NCI-H345 treated with DMSO at 0.1 percent for 48 hours (cell line): ENCODE results near the gene CCM2L.

ENCODE experiments used
- DNase-seq: peaks from one replicate; lab custom pipeline; 2025; ENCODE audit not compliant: unreplicated experiment; lab: John Stamatoyannopoulos, UW

Gene CCM2L

GRCh38 chr20:32010101-32010500, at the start of gene CCM2L:
TSS of gene CCM2L (plus strand) at chr20:32010438. CDS start at chr20:32010455, 17 bp downstream.
- no peak for DNase-seq

DNA sequence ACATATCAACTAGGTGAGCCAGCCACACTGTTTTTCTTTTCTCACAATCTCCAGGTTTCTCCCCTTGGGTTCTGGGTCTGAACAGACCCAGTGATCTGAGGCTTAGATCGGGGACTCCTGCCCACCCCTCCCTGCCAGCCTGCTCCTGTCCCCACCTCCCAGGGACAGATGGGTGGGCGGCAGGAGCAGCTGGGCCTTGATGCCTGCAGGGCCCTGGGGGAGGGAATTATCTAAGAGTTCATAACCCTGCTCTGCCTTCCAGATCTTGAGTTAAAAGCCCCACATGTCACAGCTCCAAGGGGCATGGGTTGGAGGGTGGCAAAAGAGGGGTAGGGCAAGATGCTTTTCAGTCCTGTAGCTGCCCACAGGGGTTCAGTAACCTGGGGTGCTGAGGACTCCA, 47.5 kb upstream of the CCM2L start:
- no peak for DNase-seq

DNA sequence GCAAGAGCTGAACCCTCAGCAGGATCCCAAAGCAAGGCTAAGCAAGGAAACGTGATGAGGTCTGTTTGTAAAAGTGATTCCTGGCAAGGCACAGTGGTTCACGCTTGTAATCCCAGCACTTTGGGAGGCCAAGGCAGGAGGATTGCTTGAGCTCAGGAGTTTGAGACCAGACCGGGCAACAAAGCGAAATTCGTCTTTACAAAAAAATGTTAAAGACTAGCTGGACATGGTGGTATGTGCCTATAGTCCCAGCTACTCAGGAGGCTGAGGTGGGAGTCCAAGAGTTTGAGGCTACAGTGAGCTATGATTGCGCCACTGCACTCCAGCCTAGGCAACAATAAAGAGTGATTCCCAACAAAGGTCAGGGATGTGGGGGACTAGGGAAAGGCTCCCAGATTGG, 46.3 kb upstream of the CCM2L start:
- no peak for DNase-seq

DNA sequence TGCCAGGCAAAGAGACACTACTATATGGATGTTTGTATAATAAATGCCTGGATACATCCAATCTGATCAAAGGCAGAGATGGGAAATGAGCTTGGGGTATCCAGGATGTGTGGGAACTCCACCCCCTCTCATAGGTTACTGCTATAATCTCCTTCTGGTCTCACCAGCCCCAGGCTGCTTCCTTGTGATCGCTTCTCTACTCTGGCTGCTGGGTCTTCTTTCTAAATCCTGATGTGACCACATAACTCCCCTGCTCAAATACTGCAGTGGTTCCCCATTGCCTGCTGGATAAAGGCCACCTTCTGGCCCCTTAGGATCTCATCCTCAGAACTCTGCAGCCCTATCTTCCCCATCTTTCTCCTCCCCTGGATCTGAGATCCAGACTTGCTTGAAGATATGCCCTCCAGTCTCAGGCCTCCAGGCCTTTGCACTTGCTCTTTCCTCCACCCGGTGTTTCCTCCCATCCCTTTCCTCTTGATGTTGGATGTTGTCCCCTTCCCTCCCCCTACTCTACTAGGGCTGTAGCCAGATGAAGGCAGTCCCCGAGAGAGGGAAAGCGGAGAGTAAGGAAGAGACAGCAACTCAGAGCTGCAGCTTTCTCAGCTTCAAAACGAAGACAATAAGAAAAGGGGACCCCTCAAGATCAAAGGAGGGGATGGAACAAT, 43.1 kb upstream of the CCM2L start:
- no peak for DNase-seq

- peak; percentile 41 for DNase-seq
These were observed 42.4 kb upstream of the CCM2L start, which contains the start of gene XKR7 for GRCh38 chr20:31967830-31968249. TSS of gene XKR7 (plus strand) at chr20:31968151. CDS start at chr20:31968176, 25 bp downstream.

DNA sequence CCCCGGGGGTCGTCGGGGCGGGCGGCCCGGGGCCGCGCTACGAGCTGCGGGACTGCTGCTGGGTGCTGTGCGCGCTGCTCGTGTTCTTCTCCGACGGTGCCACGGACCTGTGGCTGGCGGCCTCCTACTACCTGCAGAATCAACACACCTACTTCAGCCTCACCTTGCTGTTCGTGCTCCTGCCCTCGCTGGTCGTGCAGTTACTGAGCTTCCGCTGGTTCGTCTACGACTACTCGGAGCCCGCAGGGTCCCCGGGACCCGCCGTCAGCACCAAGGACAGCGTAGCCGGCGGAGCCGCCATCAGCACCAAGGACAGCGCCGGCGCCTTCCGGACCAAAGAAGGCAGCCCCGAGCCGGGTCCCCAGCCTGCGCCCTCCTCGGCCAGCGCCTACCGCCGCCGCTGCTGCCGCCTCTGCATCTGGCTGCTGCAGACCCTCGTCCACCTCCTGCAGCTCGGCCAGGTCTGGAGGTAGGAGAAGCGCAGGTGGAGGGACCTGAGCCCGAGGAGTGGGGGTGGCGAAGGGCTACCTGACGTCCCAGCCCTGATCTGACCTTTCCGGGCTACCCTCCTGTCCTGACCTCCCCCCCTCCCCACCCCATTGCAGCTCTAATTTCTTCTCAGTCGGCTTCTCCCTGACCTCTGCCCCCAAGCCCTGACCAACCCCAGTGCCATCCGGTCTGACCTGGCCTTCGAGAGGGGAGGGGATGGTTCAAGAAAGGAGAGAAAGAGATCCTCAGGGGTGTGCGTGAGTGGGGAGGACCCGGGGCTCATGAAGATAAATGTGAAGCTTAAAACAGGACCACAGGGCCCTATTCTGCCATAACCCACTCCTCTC, 41.7 kb upstream of the CCM2L start:
- DNase-seq = no peak

GRCh38 chr20:31969991-31970390, 40.2 kb upstream of the CCM2L start:
- DNase-seq = no peak

GRCh38 chr20:31972471-31973021, 37.7 kb upstream of the CCM2L start:
- DNase-seq = no peak

DNA sequence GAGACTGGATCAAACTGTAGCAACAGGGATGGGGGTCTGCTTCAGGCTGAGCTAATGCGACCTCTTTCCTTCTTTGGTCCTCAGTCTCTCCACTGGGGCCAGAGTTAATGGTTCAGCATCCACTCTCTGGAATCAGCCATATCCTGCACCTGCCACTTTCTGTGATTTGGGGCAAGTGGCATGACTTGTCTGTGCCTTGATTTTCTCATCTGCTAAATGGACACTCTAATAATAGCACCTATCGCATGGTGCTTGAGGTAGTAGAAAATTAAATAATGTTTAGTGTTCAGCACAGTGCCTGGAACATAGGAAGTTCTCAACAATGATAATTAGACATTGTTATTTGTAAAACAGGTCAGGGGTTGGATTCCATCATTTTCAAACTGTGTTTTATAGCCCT, 35.9 kb upstream of the CCM2L start:
- no peak for DNase-seq

DNA sequence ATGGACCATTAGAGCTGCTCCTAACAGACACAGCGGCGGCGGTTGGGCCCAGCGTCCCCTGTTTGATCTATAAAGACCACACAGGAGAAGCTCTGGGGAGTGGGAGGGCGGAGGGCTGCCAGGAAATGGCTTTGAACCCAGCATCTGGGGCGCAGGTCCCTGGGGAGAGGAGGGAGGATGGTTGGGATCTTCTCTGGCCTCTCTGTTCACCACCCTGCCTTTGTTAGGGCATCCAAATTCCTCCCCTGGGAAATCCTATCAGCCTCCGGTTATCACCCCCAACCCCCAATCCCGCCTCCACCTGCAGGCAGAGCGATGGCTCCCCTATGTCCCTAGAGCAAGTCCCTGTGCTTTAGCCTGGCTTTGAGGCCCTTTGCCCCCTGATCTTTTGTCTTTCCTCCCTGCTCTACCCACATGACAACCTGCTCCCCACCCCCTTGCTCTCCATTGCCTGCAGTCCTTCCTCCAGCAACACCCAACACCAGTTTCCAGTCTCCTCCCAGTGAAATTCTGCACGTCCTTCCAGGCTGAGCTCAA, 35.2 kb upstream of the CCM2L start:
- DNase-seq = no peak

GRCh38 chr20:31975874-31976273, 34.4 kb upstream of the CCM2L start:
- DNase-seq = no peak

DNA sequence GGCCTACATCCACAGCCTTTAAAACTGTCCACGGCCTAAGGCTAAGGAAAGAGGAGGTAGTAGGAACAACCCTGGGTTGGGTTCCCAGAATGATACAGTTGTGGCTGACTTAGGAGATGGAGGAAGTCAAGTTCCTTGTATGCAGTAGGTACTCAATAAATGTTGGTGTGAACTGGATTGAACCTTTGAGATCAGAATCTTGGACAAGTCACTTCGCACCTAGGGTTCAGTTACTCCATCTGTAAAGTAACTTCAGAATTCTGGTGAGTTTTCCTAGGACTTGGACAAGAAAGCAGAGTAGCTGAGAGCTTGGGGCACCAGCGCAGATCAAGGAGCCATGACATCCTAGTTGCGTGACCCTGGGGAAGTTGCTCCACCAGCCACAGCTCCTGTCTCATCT, 33.2 kb upstream of the CCM2L start:
- DNase-seq = no peak

DNA sequence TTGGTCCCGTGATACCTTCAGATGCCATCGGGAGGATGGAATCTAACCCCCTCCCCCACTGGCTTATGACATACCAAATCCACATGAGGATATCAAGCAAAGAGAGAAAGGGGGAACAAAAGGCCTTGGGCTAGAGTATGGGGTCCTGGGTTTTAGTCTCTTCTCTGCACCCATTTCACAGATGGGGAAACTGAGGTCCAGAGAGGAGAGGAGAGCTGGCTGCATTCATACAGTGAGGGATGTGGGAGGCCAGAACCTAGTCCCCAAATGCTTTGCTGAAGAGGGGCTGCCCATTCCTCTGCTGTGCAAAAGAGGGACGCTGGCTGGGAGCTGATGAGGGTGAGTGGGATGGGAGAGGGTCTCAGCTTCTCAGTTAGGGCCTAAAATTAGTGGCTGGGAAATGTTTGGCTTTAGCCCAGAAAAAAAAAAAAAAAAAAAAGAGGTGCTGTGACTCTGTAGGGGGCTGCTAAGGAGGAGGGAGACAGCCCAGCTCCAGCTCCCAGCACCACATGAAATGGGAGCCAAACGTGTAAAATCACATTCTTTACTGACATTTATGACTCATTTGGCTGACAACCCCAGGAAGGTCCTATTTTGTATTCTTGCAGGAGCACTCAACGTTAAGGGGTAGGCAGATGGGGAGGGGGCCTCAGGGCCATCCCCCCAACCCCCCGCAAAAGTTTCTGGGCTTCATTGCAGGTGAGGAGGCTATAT, 30.4 kb upstream of the CCM2L start:
- no peak for DNase-seq

- no peak for DNase-seq
These were observed 28.5 kb upstream of the CCM2L start for GRCh38 chr20:31981784-31982183.

DNA sequence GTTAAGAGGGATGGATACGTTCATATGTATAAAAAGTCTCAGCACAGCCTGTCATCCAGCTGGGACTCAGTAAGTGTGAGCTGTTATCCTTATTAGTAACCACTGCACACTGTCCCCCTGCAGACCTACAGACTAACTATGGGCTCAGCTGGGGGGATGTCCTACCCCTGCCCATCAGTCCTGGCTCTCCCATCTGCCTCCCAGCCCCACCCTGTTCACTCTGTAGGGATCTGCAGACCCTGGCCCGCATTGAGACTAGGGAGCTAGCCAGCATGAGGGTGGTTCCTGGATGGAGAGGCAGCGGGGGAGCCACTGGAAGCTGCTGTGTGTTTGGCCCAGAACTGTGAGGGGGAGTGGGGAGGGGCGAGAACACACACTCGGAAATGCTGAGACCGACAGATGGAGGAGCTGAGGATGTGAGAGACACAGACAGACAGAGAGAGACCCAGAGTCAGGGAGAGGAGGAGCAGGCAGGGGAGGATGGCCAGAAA, 25.2 kb upstream of the CCM2L start:
- DNase-seq = no peak

- no peak for DNase-seq
These were observed 22.5 kb upstream of the CCM2L start for GRCh38 chr20:31987744-31988143.

DNA sequence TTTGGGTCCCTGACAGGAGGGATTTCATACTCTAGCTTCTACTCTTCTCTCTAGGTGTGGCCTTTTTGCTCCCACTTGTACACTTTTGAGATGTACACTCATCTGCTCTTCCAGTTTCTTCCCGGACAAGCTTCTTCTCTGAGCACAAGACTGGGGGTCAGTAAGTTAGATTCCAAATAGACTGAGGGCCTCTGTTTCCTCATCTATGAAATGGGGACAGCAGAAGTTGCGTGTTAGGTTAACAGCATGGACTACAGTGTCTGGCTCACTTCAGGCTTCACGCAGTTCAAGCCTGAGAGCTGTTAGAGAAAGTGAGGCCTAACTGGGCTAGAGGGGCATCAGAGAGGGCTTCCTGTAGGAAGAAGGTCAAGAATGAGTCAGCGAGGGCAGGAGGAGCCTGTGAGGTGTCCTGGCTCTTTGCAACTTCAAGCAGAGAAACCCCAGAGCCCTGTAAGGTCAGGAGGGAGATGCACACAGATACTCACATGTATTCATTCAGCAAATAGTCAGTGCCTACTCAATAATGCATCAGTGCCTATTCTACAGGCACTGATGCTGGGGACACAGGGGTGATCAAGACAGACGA, 21.7 kb upstream of the CCM2L start:
- DNase-seq = no peak

DNA sequence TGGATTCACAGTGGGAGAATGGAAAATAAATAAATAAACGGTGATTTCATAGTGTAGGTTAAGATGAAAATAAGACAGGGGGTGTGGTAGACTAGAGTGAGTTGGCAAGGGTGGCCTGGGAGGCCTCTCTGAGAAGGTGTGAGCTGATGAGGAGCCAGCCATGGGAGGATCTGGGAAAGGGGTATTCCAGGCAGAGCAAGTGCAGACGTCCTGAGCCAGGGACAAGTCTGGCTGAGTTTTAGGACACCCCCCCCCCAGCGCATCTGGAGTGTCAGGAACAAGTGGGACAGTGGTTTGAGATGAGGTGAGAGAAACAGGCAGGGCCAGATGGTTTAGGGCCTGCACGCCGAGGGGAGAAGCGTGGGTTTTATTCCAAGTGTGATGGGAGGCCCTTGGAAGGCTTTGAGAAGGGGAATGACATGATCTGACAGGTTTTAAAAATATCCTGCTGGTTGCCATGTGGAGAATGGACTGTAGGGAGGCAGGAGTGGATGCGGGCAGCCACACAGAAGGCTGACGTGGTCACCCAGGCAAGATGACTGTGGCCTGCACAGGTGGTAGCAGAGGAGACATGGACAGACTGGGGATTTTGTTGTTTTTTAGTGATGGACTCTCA, 21.1 kb upstream of the CCM2L start:
- no peak for DNase-seq

DNA sequence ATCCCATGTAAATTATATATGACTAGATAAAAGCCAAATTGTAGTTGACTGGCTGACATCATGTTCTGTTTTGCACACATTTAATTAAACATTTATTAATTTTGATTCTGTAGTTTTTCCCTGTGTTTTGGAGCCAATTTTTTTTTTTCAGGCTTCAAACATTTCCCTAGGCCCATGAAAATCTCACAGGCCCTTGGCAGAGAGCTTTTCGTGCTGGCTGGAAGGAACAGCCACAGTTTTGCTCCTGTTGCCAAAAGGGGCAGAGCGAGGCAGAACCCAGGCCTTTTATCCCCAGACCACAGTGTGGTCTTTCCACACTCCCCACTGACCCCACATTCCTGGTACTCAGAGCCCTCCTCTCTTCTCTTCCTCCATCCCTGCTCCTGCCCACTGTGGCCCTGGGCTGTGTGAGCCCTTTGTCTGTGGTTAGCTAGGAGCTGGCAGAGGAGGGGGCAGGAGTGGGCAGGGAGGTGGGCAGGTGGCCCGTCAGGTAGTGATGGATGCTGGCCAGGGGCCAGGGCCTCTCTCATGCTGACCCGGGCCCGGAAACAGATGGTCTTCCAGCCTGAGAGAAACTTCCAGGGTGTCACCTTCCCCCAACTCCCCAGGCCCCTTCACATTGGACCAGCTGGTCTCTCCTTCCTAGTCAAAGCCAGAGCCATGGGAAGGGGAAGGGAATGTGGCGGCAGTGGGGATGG, 19.4 kb upstream of the CCM2L start:
- no peak for DNase-seq

- no peak for DNase-seq
These were observed 18.9 kb upstream of the CCM2L start for GRCh38 chr20:31991339-31991705.
